Stimulated activated CD4-positive, alpha-beta T cell treated with anti-CD3 and anti-CD28 coated beads, Interleukin-15, amount 100 ng/mL, for 48 hours (primary cell): ENCODE data around the gene ETNK2.
"Not testable (repeated sequence)": the region's sequence is repeated elsewhere in the genome, so short reads cannot be mapped to it uniquely, and the experiment has no call there.

Experiments
- DNase-seq, 2 donors: peaks; one replicate each; pipeline ENCODE4 v3.0.0-alpha.2; 2020; ENCODE audit warnings: low read depth in 2 of 2

ETNK2 gene

GRCh38 chr1:204126386-204126785 is 25.5 kb downstream of the ETNK2 start:
- no peak for DNase-seq

GRCh38 chr1:204125759-204126351 is 26.0 kb downstream of the ETNK2 start:
- DNase-seq: no peak

- no peak for DNase-seq
Observed at GRCh38 chr1:204124639-204125038, 27.2 kb downstream of the ETNK2 start.

- no peak for DNase-seq
Observed at GRCh38 chr1:204123376-204123775, 28.5 kb downstream of the ETNK2 start.

- DNase-seq: no peak
Observed at GRCh38 chr1:204121840-204122555, 29.8 kb downstream of the ETNK2 start.

- no peak for DNase-seq
Observed at GRCh38 chr1:204116539-204116938, 35.3 kb downstream of the ETNK2 start.

DNA sequence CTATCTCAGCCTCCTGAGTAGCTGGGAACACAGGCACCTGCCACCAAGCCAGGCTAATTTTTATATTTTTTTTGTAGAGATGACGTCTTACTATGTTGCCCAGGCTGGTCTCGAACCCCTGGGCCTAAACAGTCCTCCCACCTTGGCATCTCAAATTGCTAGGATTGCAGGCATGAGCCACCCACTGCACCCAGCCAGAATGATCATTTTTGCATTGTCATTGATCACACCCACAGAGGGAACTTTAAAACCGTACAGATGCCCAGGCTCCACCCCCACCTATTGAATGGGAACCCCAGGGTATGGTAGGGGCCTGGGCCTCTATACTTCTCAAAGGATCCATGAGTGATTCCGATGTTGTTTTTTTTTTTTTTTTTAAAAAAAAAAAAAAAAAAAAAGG is 36.7 kb downstream of the ETNK2 start:
- no peak for DNase-seq

DNA sequence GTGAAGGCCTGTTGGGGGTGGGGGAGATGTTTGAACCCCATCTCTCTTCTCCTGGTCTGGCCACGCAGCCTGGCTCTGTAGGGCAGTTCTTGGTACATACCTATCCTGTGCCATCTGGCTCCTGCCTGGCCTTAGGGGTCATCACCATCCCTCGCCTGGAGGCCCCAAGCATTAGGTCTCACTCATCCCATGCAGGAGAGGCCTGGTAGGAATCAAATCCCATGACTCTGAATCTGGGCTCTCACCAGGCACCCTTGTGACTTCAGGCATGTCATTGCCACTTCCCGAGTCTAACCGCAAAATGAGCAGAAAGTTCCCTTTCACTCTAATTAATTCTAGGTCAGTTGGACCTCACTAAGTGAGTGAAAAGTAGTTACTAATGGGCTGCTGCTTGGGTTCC is 37.2 kb downstream of the ETNK2 start:
- no peak for DNase-seq

DNA sequence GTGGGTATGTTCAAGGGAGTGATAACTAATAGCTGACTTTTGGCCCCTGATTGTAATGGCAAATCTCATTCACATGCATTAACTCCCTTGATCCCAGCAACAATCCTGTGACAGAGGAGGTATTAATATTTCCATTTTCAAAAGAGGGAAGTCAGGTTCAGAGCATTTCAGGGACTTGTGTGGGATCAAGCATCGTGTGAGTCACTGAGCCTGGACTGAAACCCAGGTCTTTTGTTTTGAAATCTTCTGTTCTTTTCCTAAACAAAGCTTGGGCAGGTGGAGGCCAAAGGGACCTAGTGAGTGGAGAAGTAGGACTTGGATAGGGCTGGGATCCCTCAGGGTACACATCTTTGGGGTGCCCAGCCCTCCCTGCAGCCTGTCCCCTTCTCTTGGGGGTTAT is 37.9 kb downstream of the ETNK2 start:
- no peak for DNase-seq

- DNase-seq: no peak
Observed at GRCh38 chr1:204112876-204113730, 38.7 kb downstream of the ETNK2 start.

- no peak for DNase-seq
Observed at GRCh38 chr1:204110894-204111633, 40.8 kb downstream of the ETNK2 start.

GRCh38 chr1:204108312-204109141 is 43.3 kb downstream of the ETNK2 start:
- no peak for DNase-seq

DNA sequence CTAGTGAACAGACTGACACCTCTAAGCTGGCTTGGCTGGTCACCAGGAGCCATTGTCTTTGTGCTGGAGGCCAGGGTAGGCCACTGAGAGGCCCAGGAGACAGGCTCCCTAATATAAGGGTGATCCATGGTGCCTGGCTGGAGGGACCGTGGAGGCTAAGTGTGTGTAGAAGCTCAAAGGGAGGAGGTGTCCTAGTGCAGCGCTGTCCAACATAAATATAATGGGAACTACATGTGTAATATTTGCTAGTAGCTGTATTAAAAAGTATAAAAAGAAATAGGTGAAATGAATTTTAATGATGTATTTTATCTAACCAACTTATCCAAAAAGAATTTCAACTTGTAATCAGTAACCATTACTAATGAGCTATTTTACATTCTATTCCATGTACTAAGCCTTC is 44.0 kb downstream of the ETNK2 start:
- no peak for DNase-seq

DNA sequence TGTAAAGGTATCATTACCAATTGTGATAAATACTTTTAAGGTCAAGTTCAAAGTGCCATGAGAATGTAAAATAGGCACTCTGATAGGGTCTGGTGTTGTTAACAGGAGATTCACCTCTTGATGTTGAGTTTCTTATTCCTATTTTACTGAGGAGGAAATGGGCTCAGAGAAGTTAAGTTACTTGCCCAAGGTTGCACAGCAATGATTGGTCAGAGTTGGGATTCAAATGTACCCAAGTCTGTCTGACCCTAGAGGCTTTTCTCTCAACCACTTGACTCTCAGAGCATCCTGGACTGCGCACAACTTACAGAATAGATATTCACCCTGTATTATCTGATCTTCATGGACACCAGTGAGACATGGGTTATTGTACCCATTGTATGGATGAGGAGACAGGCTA is 45.0 kb downstream of the ETNK2 start:
- no peak for DNase-seq

- DNase-seq: no peak
Observed at GRCh38 chr1:204105131-204105515, 46.7 kb downstream of the ETNK2 start.

- DNase-seq: no peak
Observed at GRCh38 chr1:204104331-204105130, 47.3 kb downstream of the ETNK2 start.

DNA sequence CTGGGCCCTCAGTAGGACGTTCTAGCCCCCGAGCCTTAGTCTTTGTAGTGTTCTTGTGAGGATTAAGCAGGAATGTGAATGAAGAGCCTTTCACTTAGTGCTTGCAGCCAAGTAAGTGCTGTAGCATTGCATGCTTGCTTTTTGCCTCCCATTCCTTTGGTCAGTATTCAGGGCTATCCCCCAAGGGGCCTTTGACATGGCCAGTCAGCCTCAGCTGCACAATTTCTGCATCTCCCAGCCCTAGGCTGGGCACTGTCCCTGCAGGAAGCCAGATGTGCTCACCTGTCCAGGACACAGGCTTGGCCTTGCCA is 48.5 kb downstream of the ETNK2 start:
- DNase-seq: no peak

DNA sequence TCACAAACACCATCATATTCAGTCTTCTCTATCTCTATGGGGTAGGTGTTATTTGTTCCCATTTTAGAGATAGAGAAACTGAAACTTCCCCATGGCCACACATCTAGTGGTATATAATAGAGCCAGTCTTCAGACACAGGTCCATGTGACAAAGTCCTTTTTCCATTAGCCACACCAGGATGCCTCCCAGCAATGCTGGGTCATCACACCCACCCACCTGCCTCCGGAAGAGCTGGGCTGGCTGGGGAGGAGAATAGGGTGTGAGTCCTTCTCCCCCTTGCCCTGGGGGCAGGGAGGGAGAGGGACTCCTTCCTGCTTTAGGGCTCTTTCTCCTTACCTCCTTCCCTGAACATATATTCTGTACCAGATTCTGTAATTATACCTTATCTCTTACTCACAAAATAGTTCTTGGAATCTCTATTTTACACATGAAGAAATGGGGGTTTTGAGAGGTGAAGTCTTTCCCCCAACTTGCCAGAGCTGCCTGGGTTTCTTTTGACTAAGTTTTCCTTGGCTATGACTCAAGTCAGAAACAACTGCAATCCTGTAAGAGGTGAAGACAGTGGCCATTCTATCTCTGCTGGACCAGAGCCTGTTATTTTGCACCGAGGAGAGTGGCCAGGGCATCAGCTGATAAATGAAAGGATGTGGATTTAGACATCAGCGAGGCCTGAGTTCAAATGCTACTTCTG is 49.0 kb downstream of the ETNK2 start:
- no peak for DNase-seq

GRCh38 chr1:204102029-204102611 is 49.7 kb downstream of the ETNK2 start:
- DNase-seq: no peak

GRCh38 chr1:204099754-204100153 is 52.1 kb downstream of the ETNK2 start:
- not testable (repeated sequence) for DNase-seq
